HG03378 (cell line): ENCODE data around the gene GOLM1.

ENCODE experiments used
- ATAC-seq: cut with Tn5 transposase; IDR thresholded peaks from one replicate; pipeline ENCODE4 v1.9.1; 2021; ENCODE audit warnings: mild to moderate bottlenecking, moderate library complexity; ENCODE audit not compliant: unreplicated experiment

Gene GOLM1

GRCh38 chr9:85994191-85994590 is 105.2 kb downstream of the GOLM1 start:
- no peak for ATAC-seq

- no peak for ATAC-seq
Observed at GRCh38 chr9:85987236-85987635, 112.1 kb downstream of the GOLM1 start.

GRCh38 chr9:85984457-85984856 is 114.9 kb downstream of the GOLM1 start:
- ATAC-seq, result no peak

- no peak for ATAC-seq
Observed at GRCh38 chr9:85981369-85981768, 118.0 kb downstream of the GOLM1 start.

GRCh38 chr9:85978496-85978895 is 120.9 kb downstream of the GOLM1 start:
- no peak for ATAC-seq
